Measurements from ENCODE around the gene PALD1.

The PALD1 gene

DNA sequence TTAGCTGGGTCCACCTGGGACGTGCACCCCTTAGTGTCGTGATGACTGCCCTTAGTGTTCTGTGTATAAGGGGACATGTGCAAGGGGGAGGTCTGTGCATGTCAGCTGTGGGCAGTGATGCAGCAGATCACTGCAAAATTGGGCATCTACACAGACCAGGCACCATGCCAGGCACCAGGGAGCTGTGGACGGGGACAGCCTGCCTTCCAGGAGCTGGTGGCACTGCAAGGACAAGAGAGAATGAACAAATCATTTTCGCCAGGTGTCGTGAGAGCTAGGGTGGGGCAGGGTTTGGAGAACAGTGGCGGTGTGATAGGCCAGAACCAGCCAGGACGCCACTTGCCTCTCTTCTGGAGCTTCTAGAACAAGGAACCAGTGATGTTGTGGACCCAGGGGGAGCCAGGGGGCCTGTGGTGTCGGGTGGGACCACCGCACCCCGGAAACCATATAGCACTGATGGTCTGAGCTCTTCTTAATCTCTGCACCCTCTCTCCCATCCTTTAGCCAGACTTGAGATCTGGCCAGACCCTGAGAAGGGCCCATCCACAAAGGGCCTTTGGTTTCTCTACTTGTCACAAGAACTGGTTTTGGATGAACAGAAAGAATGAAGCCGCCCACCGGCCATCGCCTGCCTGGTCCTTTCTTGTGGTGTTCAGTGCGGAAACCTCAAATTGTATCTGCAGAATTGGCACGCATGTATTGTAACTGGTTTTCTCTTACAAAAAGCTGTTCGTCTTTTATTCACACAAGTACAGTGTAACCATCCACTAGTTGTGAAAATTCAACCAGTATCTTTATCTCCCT lies 93.3 kb downstream of the PALD1 start:
- TF ChIP-seq, protein P1, sequence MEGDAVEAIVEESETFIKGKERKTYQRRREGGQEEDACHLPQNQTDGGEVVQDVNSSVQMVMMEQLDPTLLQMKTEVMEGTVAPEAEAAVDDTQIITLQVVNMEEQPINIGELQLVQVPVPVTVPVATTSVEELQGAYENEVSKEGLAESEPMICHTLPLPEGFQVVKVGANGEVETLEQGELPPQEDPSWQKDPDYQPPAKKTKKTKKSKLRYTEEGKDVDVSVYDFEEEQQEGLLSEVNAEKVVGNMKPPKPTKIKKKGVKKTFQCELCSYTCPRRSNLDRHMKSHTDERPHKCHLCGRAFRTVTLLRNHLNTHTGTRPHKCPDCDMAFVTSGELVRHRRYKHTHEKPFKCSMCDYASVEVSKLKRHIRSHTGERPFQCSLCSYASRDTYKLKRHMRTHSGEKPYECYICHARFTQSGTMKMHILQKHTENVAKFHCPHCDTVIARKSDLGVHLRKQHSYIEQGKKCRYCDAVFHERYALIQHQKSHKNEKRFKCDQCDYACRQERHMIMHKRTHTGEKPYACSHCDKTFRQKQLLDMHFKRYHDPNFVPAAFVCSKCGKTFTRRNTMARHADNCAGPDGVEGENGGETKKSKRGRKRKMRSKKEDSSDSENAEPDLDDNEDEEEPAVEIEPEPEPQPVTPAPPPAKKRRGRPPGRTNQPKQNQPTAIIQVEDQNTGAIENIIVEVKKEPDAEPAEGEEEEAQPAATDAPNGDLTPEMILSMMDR (conservative IDR thresholded peaks at IDR 0.05; ENCODE audit: low read depth, low read length) = no peak
- Histone ChIP-seq H3K27ac (no peak overlapping the region), H3K79me2 (ENCODE audit: insufficient read depth, low read depth) (no peaks in the 10 kb centered on the region), H3K27me3 (ENCODE audit: insufficient read depth, low read depth) (0 out of 2 replicates have a peak, but pooled peaks cover 3% of the 10 kb centered on the region), H3K4me2 (no peak overlapping the region), H3K9ac (no peak overlapping the region), H3K4me3 (IDR thresholded peaks at IDR 0.05; ENCODE audit: insufficient read depth, low read depth, low read length) (no peak overlapping the region), H2AFZ (ENCODE audit: low read depth) (no peak overlapping the region), H3K4me1 (ENCODE audit: low read depth, poor library complexity, severe bottlenecking) (peaks cover 16% of the 10 kb centered on the region), H4K20me1 (ENCODE audit: insufficient read depth) (no peaks in the 10 kb centered on the region), H3K36me3 (ENCODE audit: insufficient read depth) (no peaks in the 10 kb centered on the region)

DNA sequence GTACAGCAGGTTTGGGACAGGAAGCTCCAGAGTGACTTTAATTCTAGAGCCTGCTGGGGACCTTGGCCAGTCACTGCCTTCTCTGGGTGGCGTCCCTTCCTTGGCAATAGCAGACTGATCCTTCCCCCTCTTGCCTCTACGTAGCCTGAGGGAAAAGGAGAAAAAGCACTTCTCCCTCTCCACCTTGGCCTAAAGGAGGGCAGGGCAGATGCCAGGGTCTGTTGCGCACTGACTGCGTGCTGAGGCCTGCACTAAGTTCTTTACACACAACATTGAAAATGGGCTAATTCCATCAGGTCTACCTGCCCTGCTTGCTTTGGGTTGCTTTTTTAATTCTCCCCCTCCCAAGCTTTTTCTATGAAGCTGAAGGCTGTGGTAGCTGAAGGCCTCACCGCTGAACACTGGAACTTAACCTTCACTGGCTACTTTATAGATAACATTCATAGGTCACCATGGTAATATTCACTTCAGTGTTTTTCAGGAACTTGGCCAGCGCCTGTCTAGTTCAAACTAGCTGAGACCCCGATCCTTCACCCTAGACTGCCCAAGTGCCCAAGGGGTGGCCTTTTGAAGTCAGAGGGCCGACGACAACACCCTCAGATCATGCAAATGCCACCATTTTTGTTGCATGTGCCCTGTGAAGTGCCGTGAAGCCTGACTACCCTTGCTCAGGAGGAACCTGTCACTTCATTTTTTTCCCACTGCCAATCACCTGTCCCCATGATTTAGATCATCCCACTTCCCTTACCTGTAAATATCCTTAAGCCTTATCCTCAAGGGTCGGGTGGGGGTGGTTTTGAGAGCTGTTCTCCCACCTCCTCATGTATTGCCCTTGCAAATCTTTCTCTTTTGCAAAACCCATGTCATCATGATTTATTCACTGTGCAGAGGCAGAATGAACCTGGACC lies 95.3 kb downstream of the PALD1 start:
- Histone ChIP-seq H3K36me3 (ENCODE audit: insufficient read depth) (no peaks in the 10 kb centered on the region), H3K4me1 (ENCODE audit: low read depth, poor library complexity, severe bottlenecking) (peaks cover 35% of the 10 kb centered on the region), H3K4me3 (IDR thresholded peaks at IDR 0.05; ENCODE audit: insufficient read depth, low read depth, low read length) (no peak overlapping the region), H3K27me3 (ENCODE audit: insufficient read depth, low read depth) (peaks cover 9% of the 10 kb centered on the region; the same call in 1 of the 2 replicates), H3K79me2 (ENCODE audit: insufficient read depth, low read depth) (no peaks in the 10 kb centered on the region), H2AFZ (ENCODE audit: low read depth) (no peak overlapping the region), H4K20me1 (ENCODE audit: insufficient read depth) (no peaks in the 10 kb centered on the region), H3K4me2 (no peak overlapping the region), H3K9ac (no peak overlapping the region), H3K27ac (no peak overlapping the region)
- TF ChIP-seq, protein P1 (conservative IDR thresholded peaks at IDR 0.05; ENCODE audit: low read depth, low read length) = no peak

DNA sequence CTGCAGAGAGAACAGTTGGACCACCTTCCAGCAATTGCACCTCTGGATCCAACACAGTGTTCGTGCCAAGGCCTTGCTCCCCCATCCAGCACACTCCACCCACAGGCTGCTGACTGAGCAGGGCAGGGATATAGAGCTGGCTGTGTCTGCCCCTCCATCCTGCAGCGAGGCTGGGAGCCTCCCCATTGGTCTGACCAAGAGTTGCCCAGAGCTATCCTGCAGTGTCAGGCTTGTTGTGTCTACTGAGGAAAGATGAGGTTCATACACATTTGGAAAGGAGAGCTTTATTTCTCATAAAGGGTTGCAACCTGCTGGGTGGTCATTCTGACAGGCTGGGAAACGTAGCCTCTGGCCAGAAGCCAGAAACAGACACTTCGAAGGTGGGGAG lies 96.9 kb downstream of the PALD1 start:
- peaks cover 51% of the 10 kb centered on the region for H3K4me1 ChIP-seq (ENCODE audit: low read depth, poor library complexity, severe bottlenecking)
- H3K4me2 ChIP-seq = peak overlapping the region; percentile 88
- no peak overlapping the region for H3K4me3 ChIP-seq (IDR thresholded peaks at IDR 0.05; ENCODE audit: insufficient read depth, low read depth, low read length)

More for the DNA sequence above, 96.9 kb downstream of the PALD1 start:
- H2AFZ ChIP-seq (ENCODE audit: low read depth) = peak overlapping the region; percentile 3; the same call in 1 of the 2 replicates
- H3K36me3 ChIP-seq (ENCODE audit: insufficient read depth) = no peaks in the 10 kb centered on the region
- H3K27me3 ChIP-seq (ENCODE audit: insufficient read depth, low read depth) = peaks cover 9% of the 10 kb centered on the region; the same call in 1 of the 2 replicates
- H3K79me2 ChIP-seq (ENCODE audit: insufficient read depth, low read depth) = no peaks in the 10 kb centered on the region
- TF ChIP-seq, protein P1 (conservative IDR thresholded peaks at IDR 0.05; ENCODE audit: low read depth, low read length) = no peak
- H3K9ac ChIP-seq = no peak overlapping the region
- no peaks in the 10 kb centered on the region for H4K20me1 ChIP-seq (ENCODE audit: insufficient read depth)
- H3K27ac ChIP-seq = peak overlapping the region; percentile 27; the same call in 1 of the 2 replicates

Measured in KMS-11 (cell line).